Urothelium cell line (cell line): ENCODE measurements around the gene CCDC127.
"Not testable (repeated sequence)": the region's sequence is repeated elsewhere in the genome, so short reads cannot be mapped to it uniquely, and the experiment has no call there.

ENCODE experiments used
- DNase-seq: peaks from one replicate; pipeline ENCODE4 v3.0.0; 2011; ENCODE audit warnings: low spot score, mixed read lengths
- FAIRE-seq: peaks from 2 replicates; lab custom pipeline; 2011; peaks lifted over from hg19 to GRCh38; lab: Jason Lieb, UNC

The CCDC127 gene

GRCh38 chr5:204966-205670 is 12.8 kb downstream of the CCDC127 start:
- DNase-seq (no peak), FAIRE-seq (no peak)

- DNase-seq (no peak), FAIRE-seq (no peak)
Observed at GRCh38 chr5:204462-204861, 13.5 kb downstream of the CCDC127 start.

DNA sequence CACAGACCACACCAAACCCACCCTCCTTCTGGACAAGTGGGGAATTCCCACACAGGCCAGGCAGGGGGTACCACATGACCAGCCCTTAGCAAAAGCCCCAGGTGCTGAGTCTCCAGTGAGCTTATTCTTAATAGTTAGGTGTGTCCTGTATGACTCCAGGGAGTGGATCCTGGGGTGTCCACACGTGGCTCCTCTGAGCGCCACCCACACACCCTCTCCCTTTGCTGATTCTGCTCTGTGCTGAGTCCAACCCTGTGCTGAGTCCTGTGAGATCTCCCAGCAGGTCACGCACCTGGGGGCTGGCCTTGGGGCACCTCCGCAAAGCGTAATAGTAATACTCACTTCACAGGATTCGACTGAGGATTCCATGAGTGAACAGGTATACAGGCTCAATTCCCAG is 14.0 kb downstream of the CCDC127 start:
- no peak for FAIRE-seq
- DNase-seq, result no peak

DNA sequence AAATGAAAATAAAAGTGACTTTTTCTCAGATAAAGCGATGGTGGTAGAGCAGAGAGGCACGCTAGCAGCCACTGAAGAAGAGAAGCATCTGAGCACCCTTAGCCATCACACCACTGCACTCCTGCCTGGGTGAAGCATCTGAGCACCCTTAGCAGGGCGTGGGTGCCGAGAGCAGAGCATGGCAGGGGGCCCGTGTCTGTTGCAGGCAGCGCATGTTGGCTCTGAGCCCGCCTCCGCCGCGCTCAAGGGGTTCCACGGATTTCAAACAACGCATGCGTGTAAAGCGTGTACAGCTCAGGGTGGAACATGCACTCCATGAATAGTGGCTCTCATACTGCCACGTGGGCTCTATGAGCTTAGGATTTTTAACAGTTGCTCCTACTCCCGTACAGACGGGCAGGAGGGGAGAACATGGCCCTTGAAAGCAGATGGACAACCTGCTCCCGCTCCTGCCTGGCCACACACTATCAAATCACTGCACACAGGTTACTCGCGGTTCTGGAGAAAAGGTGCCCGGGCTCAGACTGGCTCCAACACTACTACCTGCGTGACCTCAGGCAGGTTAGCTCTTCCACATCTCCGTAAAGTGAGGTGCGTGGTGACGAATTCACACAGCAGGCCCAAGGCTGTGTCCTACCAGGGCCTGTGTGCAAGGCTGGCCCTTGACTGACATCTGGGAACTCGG is 14.6 kb downstream of the CCDC127 start:
- DNase-seq (no peak), FAIRE-seq (no peak)

DNA sequence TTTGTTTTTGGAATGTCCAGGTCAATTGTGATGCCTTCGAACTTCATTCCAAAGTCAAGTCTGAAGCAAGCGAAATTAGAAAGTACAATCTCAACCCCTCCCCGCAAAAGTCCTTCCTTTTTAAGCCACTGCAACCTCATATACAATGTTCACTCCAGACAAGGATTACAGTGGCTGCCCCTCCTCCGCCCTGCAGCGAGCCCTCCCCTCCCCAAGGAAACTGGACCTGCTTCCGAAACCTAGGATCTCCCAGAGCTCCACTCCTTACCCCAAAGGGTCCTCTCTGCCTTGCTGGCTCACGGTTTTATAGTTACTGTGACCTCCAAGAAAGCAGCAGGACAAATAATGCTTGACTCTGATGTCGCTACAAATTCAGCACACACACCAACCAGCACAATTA is 16.3 kb downstream of the CCDC127 start:
- no peak for DNase-seq
- no peak for FAIRE-seq

DNA sequence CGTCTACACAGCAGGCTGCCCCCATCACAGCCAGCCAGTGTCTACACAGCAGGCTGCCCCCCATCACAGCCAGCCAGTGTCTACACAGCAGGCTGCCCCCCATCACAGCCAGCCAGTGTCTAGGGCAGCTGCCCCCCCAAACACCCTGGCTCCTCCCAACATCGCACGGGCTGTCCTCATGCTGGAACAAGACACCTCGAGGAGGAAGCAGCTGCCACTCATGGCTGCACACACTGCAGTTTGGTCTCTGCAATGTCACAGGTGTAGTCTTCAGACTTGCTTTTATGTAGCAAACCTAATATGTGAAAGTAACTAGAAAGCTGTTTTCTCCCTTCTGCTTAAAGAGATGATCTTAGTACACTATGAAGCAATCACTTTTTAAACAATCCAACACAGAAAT is 17.0 kb downstream of the CCDC127 start:
- FAIRE-seq, result no peak

GRCh38 chr5:199950-200645 is 17.9 kb downstream of the CCDC127 start:
- FAIRE-seq (no peak), DNase-seq (no peak)

More for the DNA sequence above, 17.0 kb downstream of the CCDC127 start:
- no peak for DNase-seq

DNA sequence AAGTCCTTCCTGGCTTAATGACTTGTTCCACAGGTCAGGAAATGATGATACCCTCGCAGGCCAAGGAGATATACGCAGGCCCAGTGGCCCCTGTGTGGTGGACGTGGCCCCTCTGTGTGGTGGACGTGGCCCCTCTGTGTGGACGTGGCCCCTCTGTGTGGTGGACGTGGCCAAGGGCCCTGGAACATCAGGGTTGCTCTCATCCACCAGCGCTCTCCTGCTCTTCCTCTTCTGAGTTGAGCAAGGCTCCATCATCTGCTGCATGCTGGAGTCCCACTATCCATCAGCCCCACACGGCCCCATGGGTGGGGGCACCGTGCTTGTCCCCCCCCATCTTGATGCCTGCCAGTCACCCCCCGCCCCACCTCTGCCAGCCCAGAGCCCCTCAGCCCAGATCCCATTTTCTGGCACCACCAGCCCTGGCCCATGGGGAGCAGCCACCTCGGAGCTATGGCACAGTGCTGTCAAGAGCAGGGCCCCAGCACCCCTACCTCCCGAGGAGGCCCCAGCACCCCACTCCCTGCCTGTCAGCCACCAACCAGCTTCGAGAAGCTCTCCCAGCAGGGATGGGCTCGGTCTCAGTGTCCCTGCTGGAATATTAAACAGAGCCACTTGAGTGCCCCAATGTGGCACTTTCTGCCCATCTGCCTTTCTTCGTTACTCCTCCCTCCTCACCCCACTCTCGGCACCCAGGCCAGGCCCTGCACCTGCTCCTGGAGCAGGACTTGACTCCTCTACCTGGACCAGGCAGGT is 18.6 kb downstream of the CCDC127 start:
- no peak for DNase-seq
- FAIRE-seq, result peak; percentile 70

DNA sequence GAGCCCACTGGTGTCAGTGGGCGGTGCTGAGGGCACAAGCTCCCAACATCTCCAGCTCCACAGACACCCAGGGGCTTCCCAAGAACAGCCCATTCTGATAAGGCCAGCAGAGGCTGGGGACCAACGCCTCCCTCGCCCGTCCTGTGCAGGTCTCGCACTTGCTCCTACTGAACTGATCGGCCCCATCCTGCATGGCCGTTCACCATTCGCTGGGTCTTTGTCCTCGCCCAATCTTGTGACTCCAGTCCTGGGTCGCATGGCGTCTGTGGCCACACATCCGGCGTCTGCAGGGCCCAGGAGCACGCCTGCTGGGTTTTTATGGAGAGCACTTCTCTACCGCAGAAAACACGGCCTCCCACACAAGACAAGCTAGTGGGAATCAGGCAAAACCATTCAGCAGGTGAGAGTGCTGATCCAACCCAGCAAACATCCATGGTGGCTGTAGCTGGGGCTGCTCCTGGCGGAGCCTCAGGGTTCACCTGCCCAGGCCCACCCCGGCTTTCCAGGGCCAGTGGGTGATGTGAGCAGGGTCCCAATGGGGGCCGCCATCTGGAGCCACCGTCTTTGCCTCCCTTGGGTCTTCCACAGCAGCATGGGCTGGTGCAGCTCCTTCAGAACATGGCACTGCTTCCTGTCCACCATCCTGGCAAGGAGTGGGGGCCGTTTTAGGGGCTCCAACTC is 19.3 kb downstream of the CCDC127 start:
- no peak for FAIRE-seq

DNA sequence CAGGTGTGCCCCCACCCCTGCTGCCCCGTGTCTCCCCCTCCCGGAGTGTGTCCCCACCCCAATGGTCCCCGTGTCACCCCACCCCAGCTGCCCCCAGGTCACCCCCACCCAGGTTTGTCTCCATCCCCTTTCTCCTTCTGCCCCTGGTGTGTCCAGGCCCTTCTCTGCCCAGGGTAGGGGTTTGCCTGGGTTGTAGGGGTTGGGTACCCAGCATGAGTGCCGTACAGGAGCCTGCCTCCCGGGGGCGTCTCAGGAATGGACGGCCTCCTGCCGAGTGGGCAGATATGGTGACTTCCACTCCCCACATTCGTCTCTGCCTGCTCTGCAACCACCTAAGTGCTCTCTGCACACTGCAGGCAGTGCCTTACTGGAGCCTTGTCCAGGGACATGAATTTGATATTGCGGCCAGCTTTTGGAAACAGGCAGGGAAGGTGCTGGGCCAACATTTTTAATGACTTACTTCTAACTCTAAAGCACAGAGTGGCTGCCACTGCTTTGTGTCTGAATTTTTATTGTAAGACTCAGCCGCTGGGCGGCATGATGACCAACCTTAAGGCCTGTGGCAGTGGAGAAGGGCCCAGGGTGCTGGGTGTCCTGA is 20.0 kb downstream of the CCDC127 start:
- DNase-seq (no peak), FAIRE-seq (no peak)

More for the DNA sequence above, 19.3 kb downstream of the CCDC127 start:
- DNase-seq, result no peak

DNA sequence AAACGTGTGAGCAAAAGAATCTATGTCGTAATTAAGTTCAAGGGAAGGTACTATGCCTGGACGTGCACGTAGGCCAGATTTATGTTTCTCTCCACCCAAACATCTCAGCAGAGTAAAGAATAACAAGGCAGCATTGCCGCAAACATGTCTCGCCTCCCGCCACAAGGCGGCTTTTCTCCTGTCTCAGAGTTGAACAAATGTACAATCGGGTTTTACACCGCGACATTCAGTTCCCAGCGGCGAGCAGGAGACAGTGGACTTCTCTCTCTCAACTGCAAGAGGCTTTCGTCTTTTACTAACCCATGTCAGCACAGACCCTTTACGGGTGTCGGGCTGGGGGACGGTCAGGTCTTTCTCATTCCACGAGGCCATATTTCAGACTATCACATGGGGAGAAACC is 20.9 kb downstream of the CCDC127 start:
- DNase-seq, FAIRE-seq: not testable (repeated sequence)

- no peak for FAIRE-seq
- DNase-seq, result no peak
Observed at GRCh38 chr5:196350-196749, 21.6 kb downstream of the CCDC127 start.

GRCh38 chr5:195401-196160 is 22.4 kb downstream of the CCDC127 start:
- FAIRE-seq (no peak), DNase-seq (no peak)

DNA sequence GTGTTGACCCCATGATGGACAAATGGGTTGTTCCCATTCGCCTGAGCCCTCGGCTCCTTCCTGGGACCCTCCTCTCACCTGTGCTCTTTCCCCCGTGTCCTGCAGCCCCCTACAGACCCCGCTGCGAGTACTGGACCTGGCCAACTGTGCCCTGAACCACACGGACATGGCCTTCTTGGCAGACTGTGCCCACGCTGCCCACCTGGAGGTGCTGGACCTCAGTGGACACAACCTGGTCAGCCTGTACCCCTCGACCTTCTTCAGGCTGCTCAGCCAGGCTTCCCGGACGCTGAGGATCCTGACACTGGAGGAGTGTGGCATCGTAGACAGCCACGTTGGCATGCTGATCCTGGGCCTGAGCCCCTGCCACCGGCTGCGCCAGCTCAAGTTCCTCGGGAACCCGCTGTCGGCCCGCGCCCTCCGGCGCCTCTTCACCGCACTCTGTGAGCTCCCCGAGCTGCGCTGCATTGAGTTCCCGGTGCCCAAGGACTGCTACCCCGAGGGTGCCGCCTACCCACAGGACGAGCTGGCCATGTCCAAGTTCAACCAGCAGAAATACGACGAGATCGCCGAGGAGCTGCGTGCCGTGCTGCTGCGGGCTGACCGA is 23.2 kb downstream of the CCDC127 start:
- no peak for DNase-seq
- FAIRE-seq, result no peak

DNA sequence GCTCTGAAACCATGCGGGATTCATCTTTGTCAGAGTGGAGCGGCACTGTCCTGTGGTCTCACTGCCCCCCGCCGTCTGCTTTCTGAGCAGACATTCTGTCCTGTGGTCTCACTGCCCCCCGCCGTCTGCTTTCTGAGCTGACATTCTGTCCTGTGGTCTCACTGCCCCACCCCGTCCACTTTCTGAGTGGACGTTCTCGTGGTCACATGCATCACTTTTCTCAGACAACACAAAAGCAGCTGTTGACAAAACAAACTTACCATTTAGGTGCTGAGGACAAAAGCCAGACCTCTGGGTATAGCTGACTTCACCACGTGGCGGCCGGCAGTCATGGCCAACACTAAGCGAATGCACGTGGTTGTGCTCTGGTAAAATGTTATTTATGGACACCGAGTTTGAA is 23.9 kb downstream of the CCDC127 start:
- DNase-seq, result no peak
- no peak for FAIRE-seq

DNA sequence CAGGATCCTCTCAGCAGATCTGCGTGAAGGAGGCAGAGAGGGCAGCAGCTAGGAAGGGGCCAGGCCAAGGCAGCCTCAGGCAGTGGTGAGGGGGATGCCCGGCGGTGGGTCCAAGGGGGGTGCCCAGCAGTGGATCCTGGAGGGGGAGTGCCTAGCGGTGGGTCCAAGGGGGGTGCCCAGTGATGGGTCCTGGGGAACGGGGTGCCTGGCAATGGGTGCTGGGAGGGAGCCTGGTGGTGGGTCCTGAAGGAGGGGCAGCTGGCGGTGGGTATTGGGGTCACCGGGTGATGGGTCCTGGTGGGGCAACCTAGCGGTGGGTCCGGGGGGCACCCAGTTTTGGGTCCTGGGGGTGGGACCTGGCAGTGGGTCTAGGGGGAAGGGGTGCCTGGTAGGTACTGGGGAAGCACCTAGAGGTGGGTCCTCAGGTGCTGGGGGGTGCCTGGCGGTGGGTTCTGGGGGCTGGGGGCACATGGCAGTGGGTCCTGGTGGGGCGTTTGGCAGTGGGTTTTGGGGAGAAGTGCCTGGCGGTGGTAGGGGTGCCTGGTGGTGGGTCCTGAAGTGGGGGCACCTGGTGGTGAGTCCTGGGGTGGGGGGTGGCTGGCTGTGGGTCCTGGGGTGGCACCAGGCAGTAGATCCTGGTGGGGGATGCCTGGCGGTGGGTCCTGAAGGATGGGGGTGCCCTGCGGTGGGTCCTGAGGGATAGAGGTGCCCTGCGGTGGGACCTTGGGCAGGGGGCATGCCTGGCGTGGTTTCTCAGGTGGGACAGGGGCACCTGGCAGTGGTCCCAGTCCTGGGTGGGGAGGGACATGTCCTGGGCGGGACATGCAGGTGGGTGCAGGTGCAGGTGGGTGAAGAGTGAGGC is 24.8 kb downstream of the CCDC127 start:
- DNase-seq (no peak), FAIRE-seq (no peak)

- no peak for DNase-seq
- FAIRE-seq, result no peak
Observed at GRCh38 chr5:192691-192969, 25.3 kb downstream of the CCDC127 start.

DNA sequence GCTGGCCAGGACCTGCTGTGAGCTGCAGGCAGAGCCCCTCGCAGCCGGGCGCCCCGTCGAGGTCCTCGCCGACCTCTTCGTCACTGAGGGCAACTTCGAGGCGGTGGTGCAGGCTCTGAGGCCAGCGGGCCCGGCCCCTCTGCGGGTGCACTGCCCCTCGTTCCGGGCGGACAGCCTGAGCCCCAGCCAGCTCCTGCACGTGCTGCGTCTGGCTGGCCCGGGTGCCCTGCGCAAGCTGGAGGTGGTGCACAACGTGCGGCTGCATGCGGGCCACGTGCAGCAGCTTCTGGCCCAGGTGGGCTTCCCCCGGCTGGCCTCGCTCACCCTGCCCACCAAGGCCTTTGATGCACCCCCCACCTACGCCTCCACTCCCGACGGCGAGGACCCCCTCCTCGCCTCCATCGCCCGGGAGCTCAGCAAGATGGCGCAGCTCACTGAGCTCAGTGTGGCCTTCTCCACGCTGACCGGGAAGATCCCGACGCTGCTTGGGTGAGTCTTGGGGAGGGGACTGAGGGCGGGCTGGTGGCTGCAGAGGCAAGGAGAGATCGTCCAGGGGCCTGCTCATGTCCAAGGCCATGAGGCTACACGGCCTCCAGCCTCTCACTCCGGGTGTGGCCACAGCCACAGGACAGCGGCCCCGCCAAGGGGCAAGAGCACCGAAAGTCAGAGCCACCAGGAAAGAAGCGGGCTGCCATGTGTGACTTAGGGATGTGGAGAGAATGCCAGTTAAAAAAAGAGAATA is 25.8 kb downstream of the CCDC127 start:
- DNase-seq (no peak), FAIRE-seq (no peak)
